ENCODE measurements around the gene CARMIL1.
"Not testable (repeated sequence)": the region's sequence is repeated elsewhere in the genome, so short reads cannot be mapped to it uniquely, and the experiment has no call there.

Gene CARMIL1

GRCh38 chr6:25564943-25565342 is 285.8 kb downstream of the CARMIL1 start:
- no peak for DNase-seq (ENCODE audit: low read depth in 2 of 2)

- no peak for DNase-seq (ENCODE audit: low read depth in 2 of 2)
Measured at GRCh38 chr6:25570578-25570977, 291.4 kb downstream of the CARMIL1 start.

- DNase-seq (ENCODE audit: low read depth in 2 of 2): no peak
Measured at GRCh38 chr6:25576919-25577318, 297.7 kb downstream of the CARMIL1 start.

GRCh38 chr6:25578538-25578937 is 299.4 kb downstream of the CARMIL1 start:
- no peak for DNase-seq (ENCODE audit: low read depth in 2 of 2)

GRCh38 chr6:25579391-25579883 is 300.3 kb downstream of the CARMIL1 start:
- DNase-seq (ENCODE audit: low read depth in 2 of 2): no peak

- no peak for DNase-seq (ENCODE audit: low read depth in 2 of 2)
Measured at GRCh38 chr6:25579902-25580495, 300.8 kb downstream of the CARMIL1 start.

GRCh38 chr6:25582101-25582500 is 302.9 kb downstream of the CARMIL1 start:
- DNase-seq (ENCODE audit: low read depth in 2 of 2): no peak

GRCh38 chr6:25583099-25583498 is 303.9 kb downstream of the CARMIL1 start:
- DNase-seq (ENCODE audit: low read depth in 2 of 2): no peak

GRCh38 chr6:25583906-25584305 is 304.7 kb downstream of the CARMIL1 start:
- DNase-seq (ENCODE audit: low read depth in 2 of 2): no peak

GRCh38 chr6:25585225-25585624 is 306.1 kb downstream of the CARMIL1 start:
- DNase-seq (ENCODE audit: low read depth in 2 of 2): no peak

- not testable (repeated sequence) for DNase-seq (ENCODE audit: low read depth in 2 of 2)
Measured at GRCh38 chr6:25586119-25586518, 306.9 kb downstream of the CARMIL1 start.

GRCh38 chr6:25586927-25587326 is 307.8 kb downstream of the CARMIL1 start:
- no peak for DNase-seq (ENCODE audit: low read depth in 2 of 2)

GRCh38 chr6:25590986-25591385 is 311.8 kb downstream of the CARMIL1 start:
- no peak for DNase-seq (ENCODE audit: low read depth in 2 of 2)

GRCh38 chr6:25596928-25597818 is 318.0 kb downstream of the CARMIL1 start:
- no peak for DNase-seq (ENCODE audit: low read depth in 2 of 2)

GRCh38 chr6:25599516-25600085 is 320.4 kb downstream of the CARMIL1 start:
- DNase-seq (ENCODE audit: low read depth in 2 of 2): no peak

GRCh38 chr6:25601800-25602673 is 322.9 kb downstream of the CARMIL1 start:
- DNase-seq (ENCODE audit: low read depth in 2 of 2): no peak

GRCh38 chr6:25602674-25602982 is 323.5 kb downstream of the CARMIL1 start:
- DNase-seq (ENCODE audit: low read depth in 2 of 2): no peak

- DNase-seq (ENCODE audit: low read depth in 2 of 2): no peak
Measured at GRCh38 chr6:25603251-25603650, 324.1 kb downstream of the CARMIL1 start.

GRCh38 chr6:25606151-25606550 is 327.0 kb downstream of the CARMIL1 start:
- no peak for DNase-seq (ENCODE audit: low read depth in 2 of 2)

- no peak for DNase-seq (ENCODE audit: low read depth in 2 of 2)
Measured at GRCh38 chr6:25608558-25609174, 329.5 kb downstream of the CARMIL1 start.

GRCh38 chr6:25612666-25613065 is 333.5 kb downstream of the CARMIL1 start:
- DNase-seq (ENCODE audit: low read depth in 2 of 2): no peak
